Measurements from ENCODE around the gene OCSTAMP. TPM values are rescaled to one million over a fixed set of nuclear protein-coding genes. Genes with fewer than 3 reads are reported as not detected.

Gene OCSTAMP
- total RNA-seq, 2 experiments from 2014 or later: not detected

DNA sequence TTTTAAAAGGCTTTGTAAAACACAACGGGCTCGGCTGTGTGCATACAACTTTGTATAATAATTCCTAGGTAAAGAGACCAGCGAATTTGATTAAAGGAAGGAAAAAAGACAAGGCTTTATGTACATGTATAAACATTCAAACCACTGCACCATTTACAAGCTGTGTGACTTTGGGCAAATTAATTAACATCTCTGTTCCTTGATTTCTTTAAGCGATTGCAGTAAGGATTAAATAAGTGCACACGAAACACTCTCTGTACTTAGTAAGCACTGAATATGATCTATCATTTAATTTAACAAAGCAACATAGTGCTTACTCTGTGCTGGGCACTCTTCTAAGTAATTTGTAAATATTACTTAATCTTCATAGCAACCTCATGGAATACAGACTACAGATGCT lies 19.5 kb upstream of the OCSTAMP start:
- Histone ChIP-seq H3K4me3 (ENCODE audit: low read length) (no peak overlapping the region), H3K9me3 (ENCODE audit: control insufficient read depth in 1 of 2, insufficient read depth in 1 of 2, low read length in 2 of 2) (no peaks in the 10 kb centered on the region), H3K27me3 (ENCODE audit: control insufficient read depth in 1 of 2, insufficient read depth in 2 of 2, low read length in 2 of 2) (peaks cover 0 to 3% of the 10 kb centered on the region in 2 experiments), H3K36me3 (ENCODE audit: insufficient read depth, low read length) (no peaks in the 10 kb centered on the region), H3K4me1 (ENCODE audit: insufficient read depth, low read length) (no peaks in the 10 kb centered on the region), H3K27ac (ENCODE audit: low read depth in 1 of 2, low read length in 2 of 2) (no peak overlapping the region)
- peaks cover 33% of the 10 kb centered on the region for H3K27me3 Mint-ChIP-seq
- no peak for DNase-seq
- ChIA-PET POLR2A (no interaction called here), CTCF (no interaction called here)
- TF ChIP-seq, protein P1, sequence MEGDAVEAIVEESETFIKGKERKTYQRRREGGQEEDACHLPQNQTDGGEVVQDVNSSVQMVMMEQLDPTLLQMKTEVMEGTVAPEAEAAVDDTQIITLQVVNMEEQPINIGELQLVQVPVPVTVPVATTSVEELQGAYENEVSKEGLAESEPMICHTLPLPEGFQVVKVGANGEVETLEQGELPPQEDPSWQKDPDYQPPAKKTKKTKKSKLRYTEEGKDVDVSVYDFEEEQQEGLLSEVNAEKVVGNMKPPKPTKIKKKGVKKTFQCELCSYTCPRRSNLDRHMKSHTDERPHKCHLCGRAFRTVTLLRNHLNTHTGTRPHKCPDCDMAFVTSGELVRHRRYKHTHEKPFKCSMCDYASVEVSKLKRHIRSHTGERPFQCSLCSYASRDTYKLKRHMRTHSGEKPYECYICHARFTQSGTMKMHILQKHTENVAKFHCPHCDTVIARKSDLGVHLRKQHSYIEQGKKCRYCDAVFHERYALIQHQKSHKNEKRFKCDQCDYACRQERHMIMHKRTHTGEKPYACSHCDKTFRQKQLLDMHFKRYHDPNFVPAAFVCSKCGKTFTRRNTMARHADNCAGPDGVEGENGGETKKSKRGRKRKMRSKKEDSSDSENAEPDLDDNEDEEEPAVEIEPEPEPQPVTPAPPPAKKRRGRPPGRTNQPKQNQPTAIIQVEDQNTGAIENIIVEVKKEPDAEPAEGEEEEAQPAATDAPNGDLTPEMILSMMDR (IDR thresholded peaks at IDR 0.05): no peak
- no peak for ATAC-seq (ENCODE audit: poor library complexity)
- H3K4me1 Mint-ChIP-seq (ENCODE audit: low read depth): no peaks in the 10 kb centered on the region
- no peaks in the 10 kb centered on the region for H3K9me3 Mint-ChIP-seq
- intact Hi-C loops (cut with DNase I, micrococcal nuclease): no loop called here
- no peak overlapping the region for H3K27ac Mint-ChIP-seq
- H3K4me3 Mint-ChIP-seq: no peak overlapping the region
- no peaks in the 10 kb centered on the region for H3K36me3 Mint-ChIP-seq (ENCODE audit: low read depth)

DNA sequence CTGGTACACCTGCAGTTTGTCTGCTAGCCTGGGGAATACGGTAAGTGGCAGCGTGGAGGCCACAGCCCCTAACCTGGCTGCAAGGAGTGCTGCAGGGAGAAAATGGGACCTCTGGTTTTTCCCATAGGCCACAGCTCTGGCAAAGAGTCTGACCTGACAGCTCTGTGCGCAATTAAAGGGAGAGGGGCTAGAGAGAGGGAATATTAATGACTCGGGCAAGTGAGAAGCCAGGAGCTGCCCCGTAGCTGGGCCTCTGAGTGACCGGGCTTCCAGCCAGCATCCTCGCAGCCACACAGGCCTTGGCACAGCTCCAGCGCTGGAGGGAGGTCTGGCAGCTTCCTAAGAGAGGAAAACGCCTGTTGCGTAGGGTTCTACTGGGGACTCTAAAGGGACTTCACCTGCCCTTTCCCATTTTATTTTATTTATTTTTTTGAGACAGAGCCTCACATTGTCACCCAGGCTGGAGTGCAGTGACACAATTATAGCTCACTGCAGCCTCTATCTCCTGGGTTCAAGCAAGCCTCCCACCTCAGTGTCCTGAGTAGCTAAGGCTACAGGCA lies 18.2 kb upstream of the OCSTAMP start:
- CTCF ChIA-PET: no interaction called here
- TF ChIP-seq, protein P1 (IDR thresholded peaks at IDR 0.05): no peak
- POLR2A ChIA-PET: no interaction called here
- Mint-ChIP-seq H3K27me3 (peaks cover 28% of the 10 kb centered on the region), H3K4me1 (ENCODE audit: low read depth) (no peaks in the 10 kb centered on the region), H3K36me3 (ENCODE audit: low read depth) (no peaks in the 10 kb centered on the region), H3K9me3 (no peaks in the 10 kb centered on the region), H3K27ac (no peak overlapping the region), H3K4me3 (no peak overlapping the region)
- Histone ChIP-seq H3K9me3 (ENCODE audit: control insufficient read depth in 1 of 2, insufficient read depth in 1 of 2, low read length in 2 of 2) (no peaks in the 10 kb centered on the region), H3K4me3 (ENCODE audit: low read length) (no peak overlapping the region), H3K36me3 (ENCODE audit: insufficient read depth, low read length) (no peaks in the 10 kb centered on the region), H3K27me3 (ENCODE audit: control insufficient read depth in 1 of 2, insufficient read depth in 2 of 2, low read length in 2 of 2) (peaks cover 5 to 9% of the 10 kb centered on the region in 2 experiments), H3K4me1 (ENCODE audit: insufficient read depth, low read length) (no peaks in the 10 kb centered on the region), H3K27ac (ENCODE audit: low read depth in 1 of 2, low read length in 2 of 2) (no peak overlapping the region)
- intact Hi-C loops (cut with DNase I, micrococcal nuclease): no loop called here
- no peak for ATAC-seq (ENCODE audit: poor library complexity)
- DNase-seq: no peak

DNA sequence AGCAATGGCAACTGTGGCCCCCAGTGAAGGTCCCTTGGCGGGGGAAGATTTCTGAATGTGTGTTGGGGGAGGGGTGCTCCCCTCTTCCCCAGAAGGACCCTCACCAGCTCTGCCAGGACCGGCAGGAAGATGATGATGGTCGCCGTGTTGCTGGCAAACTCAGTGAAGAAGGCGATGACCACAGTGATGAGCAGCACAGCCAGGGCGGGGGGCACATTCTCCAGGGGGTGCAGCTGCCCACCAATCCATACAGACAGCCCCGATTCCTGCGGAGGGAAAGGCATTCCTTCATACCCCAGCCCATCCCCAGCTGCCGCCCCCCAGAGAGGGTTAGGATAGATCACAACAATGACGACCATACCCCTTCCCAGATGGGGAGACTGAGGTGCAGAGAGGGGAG lies 15.7 kb upstream of the OCSTAMP start:
- DNase-seq (no peak), ATAC-seq (ENCODE audit: poor library complexity) (no peak)
- ChIA-PET POLR2A (no interaction called here), CTCF (no interaction called here)
- Mint-ChIP-seq H3K36me3 (ENCODE audit: low read depth) (no peaks in the 10 kb centered on the region), H3K4me3 (no peak overlapping the region), H3K9me3 (no peaks in the 10 kb centered on the region), H3K4me1 (ENCODE audit: low read depth) (no peaks in the 10 kb centered on the region), H3K27ac (no peak overlapping the region), H3K27me3 (peaks cover 24% of the 10 kb centered on the region)
- TF ChIP-seq, protein P1 (IDR thresholded peaks at IDR 0.05): no peak
- Histone ChIP-seq H3K4me3 (ENCODE audit: low read length) (no peak overlapping the region), H3K9me3 (ENCODE audit: control insufficient read depth in 1 of 2, insufficient read depth in 1 of 2, low read length in 2 of 2) (no peaks in the 10 kb centered on the region), H3K36me3 (ENCODE audit: insufficient read depth, low read length) (no peaks in the 10 kb centered on the region), H3K4me1 (ENCODE audit: insufficient read depth, low read length) (peaks cover 8% of the 10 kb centered on the region), H3K27me3 (ENCODE audit: control insufficient read depth in 1 of 2, insufficient read depth in 2 of 2, low read length in 2 of 2) (peaks cover 5 to 8% of the 10 kb centered on the region in 2 experiments), H3K27ac (ENCODE audit: low read depth in 1 of 2, low read length in 2 of 2) (no peak overlapping the region)
- intact Hi-C loops (cut with DNase I, micrococcal nuclease): no loop called here

Measured in CD4-positive, alpha-beta T cell (primary cell).